Measurements from ENCODE around the gene ING5. TPM values are rescaled to one million over a fixed set of nuclear protein-coding genes. Genes with fewer than 3 reads are reported as not detected.

The ING5 gene
- total and polyA plus RNA-seq, 7 donors = 14.5 to 25.4 (median 18.9) TPM

GRCh38 chr2:241719093-241719492 is 17.3 kb downstream of the ING5 start:
- Histone ChIP-seq H3K27ac (no peak overlapping the region), H3K9me3 (no peaks in the 10 kb centered on the region), H3K4me3 (no peak overlapping the region), H3K4me1 (no peaks in the 10 kb centered on the region), H3K36me3 (ENCODE audit: insufficient read depth in 1 of 2, low read depth in 1 of 2) (peaks cover 8 to 92% of the 10 kb centered on the region in 2 donors), H3K27me3 (ENCODE audit: insufficient read depth in 3 of 3, low read length in 2 of 3) (no peaks in the 10 kb centered on the region)
- no peak for TF ChIP-seq CTCF (IDR thresholded peaks at IDR 0.05)
- DNase-seq = no peak
- intact Hi-C loops (cut with DNase I) = no loop called here
- no peak for ATAC-seq
- WGBS, 3 donors = 93 to 96% (median 95%) methylated on average over 16 of the region's 16 CpGs

GRCh38 chr2:241720099-241720498 is 18.3 kb downstream of the ING5 start:
- ATAC-seq (peak in 1 of 4 donors; percentile 18), DNase-seq (no peak)
- H3K27ac ChIP-seq = no peak overlapping the region
- intact Hi-C loops (cut with DNase I) = no loop called here
- WGBS, 3 donors = 92 to 97% (median 94%) methylated on average over 18 to 19 of the region's 19 CpGs
- H3K36me3 ChIP-seq (ENCODE audit: insufficient read depth in 1 of 2, low read depth in 1 of 2) = peaks cover 8 to 92% of the 10 kb centered on the region in 2 donors
- H3K4me3 ChIP-seq = no peak overlapping the region
- H3K9me3 ChIP-seq = no peaks in the 10 kb centered on the region
- no peaks in the 10 kb centered on the region for H3K27me3 ChIP-seq (ENCODE audit: insufficient read depth in 3 of 3, low read length in 2 of 3)
- TF ChIP-seq CTCF (IDR thresholded peaks at IDR 0.05) = no peak
- no peaks in the 10 kb centered on the region for H3K4me1 ChIP-seq

GRCh38 chr2:241720560-241720959 is 18.7 kb downstream of the ING5 start:
- DNase-seq (no peak), ATAC-seq (peak in 1 of 4 donors; percentile 17)
- no peak for TF ChIP-seq CTCF (IDR thresholded peaks at IDR 0.05)
- H3K4me1 ChIP-seq = no peaks in the 10 kb centered on the region
- intact Hi-C loops (cut with DNase I) = no loop called here
- no peak overlapping the region for H3K27ac ChIP-seq
- H3K36me3 ChIP-seq (ENCODE audit: insufficient read depth in 1 of 2, low read depth in 1 of 2) = peaks cover 8 to 91% of the 10 kb centered on the region in 2 donors
- H3K27me3 ChIP-seq (ENCODE audit: insufficient read depth in 3 of 3, low read length in 2 of 3) = no peaks in the 10 kb centered on the region
- 87 to 94% (median 92%) methylated on average over 15 of the region's 15 CpGs for WGBS, 3 donors
- H3K4me3 ChIP-seq = no peak overlapping the region
- no peaks in the 10 kb centered on the region for H3K9me3 ChIP-seq

GRCh38 chr2:241721852-241722251 is 20.0 kb downstream of the ING5 start:
- no peak for TF ChIP-seq CTCF (IDR thresholded peaks at IDR 0.05)

GRCh38 chr2:241722896-241723454 is 21.1 kb downstream of the ING5 start:
- Histone ChIP-seq H3K36me3 (ENCODE audit: insufficient read depth in 1 of 2, low read depth in 1 of 2) (peaks cover 5 to 80% of the 10 kb centered on the region in 2 donors), H3K27me3 (ENCODE audit: insufficient read depth in 3 of 3, low read length in 2 of 3) (no peaks in the 10 kb centered on the region), H3K4me1 (peaks cover 2% of the 10 kb centered on the region), H3K9me3 (no peaks in the 10 kb centered on the region), H3K4me3 (no peak overlapping the region), H3K27ac (no peak overlapping the region)
- intact Hi-C loops (cut with DNase I) = no loop called here
- ATAC-seq (no peak), DNase-seq (no peak)
- WGBS, 3 donors = 96 to 99% (median 98%) methylated on average over 21 of the region's 21 CpGs
- TF ChIP-seq CTCF (IDR thresholded peaks at IDR 0.05) = no peak

More at GRCh38 chr2:241721852-241722251, 20.0 kb downstream of the ING5 start:
- Histone ChIP-seq H3K9me3 (no peaks in the 10 kb centered on the region), H3K27ac (no peak overlapping the region), H3K27me3 (ENCODE audit: insufficient read depth in 3 of 3, low read length in 2 of 3) (no peaks in the 10 kb centered on the region), H3K4me3 (no peak overlapping the region), H3K4me1 (no peaks in the 10 kb centered on the region), H3K36me3 (ENCODE audit: insufficient read depth in 1 of 2, low read depth in 1 of 2) (peaks cover 8 to 91% of the 10 kb centered on the region in 2 donors)
- DNase-seq = no peak
- ATAC-seq = no peak
- WGBS, 3 donors = 84 to 93% (median 84%) methylated on average over 12 of the region's 12 CpGs
- intact Hi-C loops (cut with DNase I) = no loop called here

All from psoas muscle (tissue), 8 donors.